ENCODE measurements around the gene ARHGEF17.

DNA sequence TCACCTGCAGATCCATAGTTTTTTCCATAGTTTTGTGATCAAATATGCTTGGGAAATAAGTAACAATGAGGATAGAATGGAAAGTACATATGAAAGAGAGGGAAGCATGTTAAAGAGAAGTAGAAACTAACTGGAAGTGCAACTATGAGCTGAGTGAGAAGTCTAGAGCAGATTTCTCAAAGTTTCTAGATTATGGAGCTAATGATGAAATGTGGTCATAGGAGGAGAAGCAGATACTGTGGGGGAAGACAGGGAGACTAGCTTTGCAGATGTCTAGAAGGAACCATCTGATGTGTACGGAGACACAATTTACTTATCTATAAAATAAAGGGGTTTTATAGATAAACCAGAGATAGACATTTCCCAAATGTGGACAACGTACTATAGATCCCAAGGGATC lies 105.2 kb downstream of the ARHGEF17 start:
- TF ChIP-seq, protein P1, sequence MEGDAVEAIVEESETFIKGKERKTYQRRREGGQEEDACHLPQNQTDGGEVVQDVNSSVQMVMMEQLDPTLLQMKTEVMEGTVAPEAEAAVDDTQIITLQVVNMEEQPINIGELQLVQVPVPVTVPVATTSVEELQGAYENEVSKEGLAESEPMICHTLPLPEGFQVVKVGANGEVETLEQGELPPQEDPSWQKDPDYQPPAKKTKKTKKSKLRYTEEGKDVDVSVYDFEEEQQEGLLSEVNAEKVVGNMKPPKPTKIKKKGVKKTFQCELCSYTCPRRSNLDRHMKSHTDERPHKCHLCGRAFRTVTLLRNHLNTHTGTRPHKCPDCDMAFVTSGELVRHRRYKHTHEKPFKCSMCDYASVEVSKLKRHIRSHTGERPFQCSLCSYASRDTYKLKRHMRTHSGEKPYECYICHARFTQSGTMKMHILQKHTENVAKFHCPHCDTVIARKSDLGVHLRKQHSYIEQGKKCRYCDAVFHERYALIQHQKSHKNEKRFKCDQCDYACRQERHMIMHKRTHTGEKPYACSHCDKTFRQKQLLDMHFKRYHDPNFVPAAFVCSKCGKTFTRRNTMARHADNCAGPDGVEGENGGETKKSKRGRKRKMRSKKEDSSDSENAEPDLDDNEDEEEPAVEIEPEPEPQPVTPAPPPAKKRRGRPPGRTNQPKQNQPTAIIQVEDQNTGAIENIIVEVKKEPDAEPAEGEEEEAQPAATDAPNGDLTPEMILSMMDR (IDR thresholded peaks at IDR 0.05) = no peak
- TF ChIP-seq POLR2A (IDR thresholded peaks at IDR 0.05) = no peak

Data from testis (tissue), 2 donors.